GM21526 (cell line): ENCODE data around the gene DEPDC5.

ENCODE experiments used
- ATAC-seq: cut with Tn5 transposase; IDR thresholded peaks from one replicate; pipeline ENCODE4 v1.9.1; 2021; ENCODE audit warnings: moderate library complexity; ENCODE audit not compliant: unreplicated experiment, low FRiP score

Gene DEPDC5

GRCh38 chr22:31846161-31847115 is 92.6 kb downstream of the DEPDC5 start:
- ATAC-seq = no peak

GRCh38 chr22:31848411-31848810 is 94.6 kb downstream of the DEPDC5 start:
- no peak for ATAC-seq

- no peak for ATAC-seq
These were observed 96.3 kb downstream of the DEPDC5 start for GRCh38 chr22:31850135-31850534.

- ATAC-seq = no peak
These were observed 99.0 kb downstream of the DEPDC5 start for GRCh38 chr22:31852691-31853421.

- ATAC-seq = no peak
These were observed 100.1 kb downstream of the DEPDC5 start for GRCh38 chr22:31853736-31854495.

GRCh38 chr22:31857247-31857646 is 103.4 kb downstream of the DEPDC5 start:
- no peak for ATAC-seq

GRCh38 chr22:31861226-31861840 is 107.5 kb downstream of the DEPDC5 start:
- no peak for ATAC-seq

GRCh38 chr22:31866918-31867317 is 113.1 kb downstream of the DEPDC5 start:
- no peak for ATAC-seq

- no peak for ATAC-seq
These were observed 113.8 kb downstream of the DEPDC5 start for GRCh38 chr22:31867386-31868153.

GRCh38 chr22:31869739-31870138 is 115.9 kb downstream of the DEPDC5 start:
- ATAC-seq = no peak

GRCh38 chr22:31870890-31871289 is 117.1 kb downstream of the DEPDC5 start:
- no peak for ATAC-seq

GRCh38 chr22:31871480-31871879 is 117.7 kb downstream of the DEPDC5 start:
- no peak for ATAC-seq

- ATAC-seq = no peak
These were observed 118.4 kb downstream of the DEPDC5 start for GRCh38 chr22:31872209-31872608.

GRCh38 chr22:31874821-31875220 is 121.0 kb downstream of the DEPDC5 start:
- no peak for ATAC-seq

GRCh38 chr22:31876156-31876920 is 122.5 kb downstream of the DEPDC5 start:
- ATAC-seq = no peak

- ATAC-seq = no peak
These were observed 125.8 kb downstream of the DEPDC5 start for GRCh38 chr22:31879585-31879984.

- no peak for ATAC-seq
These were observed 127.4 kb downstream of the DEPDC5 start for GRCh38 chr22:31881200-31881599.

- no peak for ATAC-seq
These were observed 128.0 kb downstream of the DEPDC5 start for GRCh38 chr22:31881865-31882264.

GRCh38 chr22:31882971-31883370 is 129.2 kb downstream of the DEPDC5 start:
- ATAC-seq = no peak
